ENCODE results near the gene SLC6A13. TPM values are rescaled to one million over a fixed set of nuclear protein-coding genes. Genes with fewer than 3 reads are reported as not detected.

SLC6A13 gene
- total and polyA plus RNA-seq, 2 donors from 2014 or later: 22.8 to 161 TPM

- FAIRE-seq (no peak), DNase-seq (no peak)
- no peaks in the 10 kb centered on the region for H3K27me3 ChIP-seq (ENCODE audit: control insufficient read depth, insufficient read depth, low read length)
These were observed 7.7 kb downstream of the SLC6A13 start for GRCh38 chr12:254912-255311.

GRCh38 chr12:254039-254438 lies 8.6 kb downstream of the SLC6A13 start:
- Histone ChIP-seq H3K4me1 (ENCODE audit: control insufficient read depth in 2 of 3, insufficient read depth in 2 of 3, low read depth in 1 of 3, low read length in 3 of 3) (peaks cover 6 to 13% (median 12%) of the 10 kb centered on the region in 3 donors), H3K27me3 (ENCODE audit: control insufficient read depth, insufficient read depth, low read length) (no peaks in the 10 kb centered on the region), H3K4me3 (ENCODE audit: low read length in 3 of 3) (no peak overlapping the region), H3K9ac (ENCODE audit: low read length in 3 of 3) (no peak overlapping the region), H3K9me3 (ENCODE audit: control insufficient read depth in 2 of 3, insufficient read depth in 1 of 3, low read length in 3 of 3) (no peaks in the 10 kb centered on the region), H3K27ac (ENCODE audit: low read depth in 2 of 2, low read length in 2 of 2) (no peak overlapping the region), H3K36me3 (ENCODE audit: control insufficient read depth in 2 of 3, insufficient read depth in 3 of 3, low read length in 3 of 3) (peaks cover 0 to 7% (median 2%) of the 10 kb centered on the region in 3 donors)
- FAIRE-seq (no peak), DNase-seq (no peak)
- no peak for TF ChIP-seq CTCF (IDR thresholded peaks at IDR 0.05; ENCODE audit: borderline replicate concordance, extremely low read depth, insufficient read depth)
- intact Hi-C loops (cut with DNase I): no loop called here

More at GRCh38 chr12:254912-255311, 7.7 kb downstream of the SLC6A13 start:
- Histone ChIP-seq H3K4me3 (ENCODE audit: low read length in 3 of 3) (no peak overlapping the region), H3K4me1 (ENCODE audit: control insufficient read depth in 2 of 3, insufficient read depth in 2 of 3, low read depth in 1 of 3, low read length in 3 of 3) (peaks cover 6 to 13% (median 12%) of the 10 kb centered on the region in 3 donors), H3K27ac (ENCODE audit: low read depth in 2 of 2, low read length in 2 of 2) (peak overlapping the region in 1 of 2 donors; percentile 5), H3K9me3 (ENCODE audit: control insufficient read depth in 2 of 3, insufficient read depth in 1 of 3, low read length in 3 of 3) (no peaks in the 10 kb centered on the region), H3K36me3 (ENCODE audit: control insufficient read depth in 2 of 3, insufficient read depth in 3 of 3, low read length in 3 of 3) (peaks cover 0 to 7% (median 2%) of the 10 kb centered on the region in 3 donors), H3K9ac (ENCODE audit: low read length in 3 of 3) (no peak overlapping the region)
- no peak for TF ChIP-seq CTCF (IDR thresholded peaks at IDR 0.05; ENCODE audit: borderline replicate concordance, extremely low read depth, insufficient read depth)
- intact Hi-C loops (cut with DNase I): no loop called here

- peaks cover 0 to 7% (median 2%) of the 10 kb centered on the region in 3 donors for H3K36me3 ChIP-seq (ENCODE audit: control insufficient read depth in 2 of 3, insufficient read depth in 3 of 3, low read length in 3 of 3)
- DNase-seq: peak in 2 of 5 donors; percentile 27 to 33
- H3K4me1 ChIP-seq (ENCODE audit: control insufficient read depth in 2 of 3, insufficient read depth in 2 of 3, low read depth in 1 of 3, low read length in 3 of 3): peaks cover 6 to 16% (median 11%) of the 10 kb centered on the region in 3 donors
- no peaks in the 10 kb centered on the region for H3K9me3 ChIP-seq (ENCODE audit: control insufficient read depth in 2 of 3, insufficient read depth in 1 of 3, low read length in 3 of 3)
- no peak overlapping the region for H3K4me3 ChIP-seq (ENCODE audit: low read length in 3 of 3)
- peak overlapping the region; percentile 15 to 54 for H3K27ac ChIP-seq (ENCODE audit: low read depth in 2 of 2, low read length in 2 of 2)
- no peak overlapping the region for H3K9ac ChIP-seq (ENCODE audit: low read length in 3 of 3)
- no peak for FAIRE-seq
- no peaks in the 10 kb centered on the region for H3K27me3 ChIP-seq (ENCODE audit: control insufficient read depth, insufficient read depth, low read length)
- intact Hi-C loops (cut with DNase I): no loop called here
- TF ChIP-seq CTCF (IDR thresholded peaks at IDR 0.05; ENCODE audit: borderline replicate concordance, extremely low read depth, insufficient read depth): no peak
These were observed 9.4 kb downstream of the SLC6A13 start for GRCh38 chr12:253116-253831.
